ENCODE data around the gene RYR1.
A peak's percentile ranks its signal among the peaks of the same experiment; 100 is the strongest.
"Not testable (repeated sequence)": the region's sequence is repeated elsewhere in the genome, so short reads cannot be mapped to it uniquely, and the experiment has no call there.

Gene RYR1

GRCh38 chr19:38425810-38426466 lies 7.6 kb upstream of the RYR1 start, which contains the start of gene RASGRP4:
RASGRP4 (minus strand) TSS chr19:38426219; CDS start chr19:38426091, 128 bp downstream.
- H3K9me3 ChIP-seq (ENCODE audit: insufficient read depth, low read length, severe bottlenecking): no peaks in the 10 kb centered on the region
- peaks cover 7% of the 10 kb centered on the region for H3K4me1 ChIP-seq (ENCODE audit: insufficient read depth, low read length)
- peak; percentile 72 for DNase-seq
- peak; percentile 90 for ATAC-seq (ENCODE audit: insufficient read depth, low read depth)
- H3K4me3 ChIP-seq (ENCODE audit: low read depth in 1 of 2, low read length in 2 of 2): no peak within 1 kb of the TSS
- TF ChIP-seq, protein P1, sequence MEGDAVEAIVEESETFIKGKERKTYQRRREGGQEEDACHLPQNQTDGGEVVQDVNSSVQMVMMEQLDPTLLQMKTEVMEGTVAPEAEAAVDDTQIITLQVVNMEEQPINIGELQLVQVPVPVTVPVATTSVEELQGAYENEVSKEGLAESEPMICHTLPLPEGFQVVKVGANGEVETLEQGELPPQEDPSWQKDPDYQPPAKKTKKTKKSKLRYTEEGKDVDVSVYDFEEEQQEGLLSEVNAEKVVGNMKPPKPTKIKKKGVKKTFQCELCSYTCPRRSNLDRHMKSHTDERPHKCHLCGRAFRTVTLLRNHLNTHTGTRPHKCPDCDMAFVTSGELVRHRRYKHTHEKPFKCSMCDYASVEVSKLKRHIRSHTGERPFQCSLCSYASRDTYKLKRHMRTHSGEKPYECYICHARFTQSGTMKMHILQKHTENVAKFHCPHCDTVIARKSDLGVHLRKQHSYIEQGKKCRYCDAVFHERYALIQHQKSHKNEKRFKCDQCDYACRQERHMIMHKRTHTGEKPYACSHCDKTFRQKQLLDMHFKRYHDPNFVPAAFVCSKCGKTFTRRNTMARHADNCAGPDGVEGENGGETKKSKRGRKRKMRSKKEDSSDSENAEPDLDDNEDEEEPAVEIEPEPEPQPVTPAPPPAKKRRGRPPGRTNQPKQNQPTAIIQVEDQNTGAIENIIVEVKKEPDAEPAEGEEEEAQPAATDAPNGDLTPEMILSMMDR (IDR thresholded peaks at IDR 0.05; ENCODE audit: borderline replicate concordance, extremely low read depth, low read length, poor library complexity, severe bottlenecking): no peak
- TF ChIP-seq EZH2 (IDR thresholded peaks at IDR 0.05; ENCODE audit: borderline replicate concordance, low read depth, low read length, severe bottlenecking): no peak
- H3K27ac ChIP-seq (ENCODE audit: low read length): no peak within 1 kb of the TSS
- H2AFZ ChIP-seq (ENCODE audit: low read depth, low read length): no peak within 1 kb of the TSS
- no peaks in the 10 kb centered on the region for H3K27me3 ChIP-seq (ENCODE audit: insufficient read depth, low read length, poor library complexity)
- no peaks in the 10 kb centered on the region; the same call in 1 of the 2 replicates for H4K20me1 ChIP-seq (ENCODE audit: insufficient read depth, low read length)
- H3K79me2 ChIP-seq (ENCODE audit: insufficient read depth, low read length): no peaks in the 10 kb centered on the region
- H3K4me2 ChIP-seq (ENCODE audit: insufficient read depth, low read length): peak within 1 kb of the TSS; percentile 29
- no peak within 1 kb of the TSS for H3K9ac ChIP-seq (ENCODE audit: low read depth, low read length)
- no peaks in the 10 kb centered on the region for H3K36me3 ChIP-seq (ENCODE audit: insufficient read depth, low read length)

DNA sequence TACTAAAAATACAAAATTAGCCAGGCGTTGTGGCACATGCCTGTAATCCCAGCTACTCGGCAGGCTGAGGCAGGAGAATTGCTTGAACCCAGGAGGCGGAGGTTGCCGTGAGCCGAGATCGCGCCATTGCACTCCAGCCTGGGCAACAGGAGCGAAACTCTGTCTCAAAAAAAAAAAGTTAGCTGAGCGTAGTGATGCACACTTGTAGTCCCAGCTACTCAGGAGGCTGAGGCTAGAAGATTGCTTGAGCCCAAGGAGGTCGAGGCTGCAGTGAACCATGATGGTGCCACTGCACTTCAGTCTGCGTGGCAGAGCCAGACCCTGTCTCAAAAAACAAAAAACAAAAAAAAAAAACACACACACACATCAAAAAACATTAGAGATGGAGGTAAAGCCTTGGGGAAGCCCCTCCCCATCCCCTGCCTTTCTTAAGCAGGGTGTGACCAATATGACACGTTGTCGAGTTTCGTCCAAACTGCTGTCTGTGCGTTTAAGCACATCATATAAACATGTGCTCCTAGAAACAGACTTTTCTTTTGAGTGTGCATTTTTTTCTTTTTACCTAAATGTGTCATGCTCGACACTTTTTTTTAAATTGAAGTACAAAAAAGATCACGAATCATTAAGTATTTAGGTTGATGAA lies 6.3 kb upstream of the RYR1 start:
- not testable (repeated sequence) for H3K27me3 ChIP-seq (ENCODE audit: insufficient read depth, low read length, poor library complexity); H3K36me3 ChIP-seq (ENCODE audit: insufficient read depth, low read length); H3K9ac ChIP-seq (ENCODE audit: low read depth, low read length); H3K4me3 ChIP-seq (ENCODE audit: low read depth in 1 of 2, low read length in 2 of 2); H2AFZ ChIP-seq (ENCODE audit: low read depth, low read length); H3K79me2 ChIP-seq (ENCODE audit: insufficient read depth, low read length); H3K9me3 ChIP-seq (ENCODE audit: insufficient read depth, low read length, severe bottlenecking); H4K20me1 ChIP-seq (ENCODE audit: insufficient read depth, low read length); H3K4me2 ChIP-seq (ENCODE audit: insufficient read depth, low read length); H3K27ac ChIP-seq (ENCODE audit: low read length); DNase-seq; ATAC-seq (ENCODE audit: insufficient read depth, low read depth); H3K4me1 ChIP-seq (ENCODE audit: insufficient read depth, low read length)

GRCh38 chr19:38429055-38429810 lies 4.3 kb upstream of the RYR1 start:
- DNase-seq: no peak
- TF ChIP-seq, protein P1 (IDR thresholded peaks at IDR 0.05; ENCODE audit: borderline replicate concordance, extremely low read depth, low read length, poor library complexity, severe bottlenecking): no peak
- no peak for TF ChIP-seq EZH2 (IDR thresholded peaks at IDR 0.05; ENCODE audit: borderline replicate concordance, low read depth, low read length, severe bottlenecking)
- Histone ChIP-seq H3K9me3 (ENCODE audit: insufficient read depth, low read length, severe bottlenecking) (no peaks in the 10 kb centered on the region), H3K9ac (ENCODE audit: low read depth, low read length) (no peak overlapping the region), H3K4me3 (ENCODE audit: low read depth in 1 of 2, low read length in 2 of 2) (no peak overlapping the region), H3K4me1 (ENCODE audit: insufficient read depth, low read length) (peaks cover 7% of the 10 kb centered on the region), H3K79me2 (ENCODE audit: insufficient read depth, low read length) (no peaks in the 10 kb centered on the region), H3K27ac (ENCODE audit: low read length) (no peak overlapping the region), H3K36me3 (ENCODE audit: insufficient read depth, low read length) (no peaks in the 10 kb centered on the region), H3K27me3 (ENCODE audit: insufficient read depth, low read length, poor library complexity) (no peaks in the 10 kb centered on the region), H4K20me1 (ENCODE audit: insufficient read depth, low read length) (no peaks in the 10 kb centered on the region), H3K4me2 (ENCODE audit: insufficient read depth, low read length) (no peak overlapping the region), H2AFZ (ENCODE audit: low read depth, low read length) (no peak overlapping the region)
- no peak for ATAC-seq (ENCODE audit: insufficient read depth, low read depth)

- no peaks in the 10 kb centered on the region for H3K27me3 ChIP-seq (ENCODE audit: insufficient read depth, low read length, poor library complexity)
- no peak overlapping the region for H3K4me2 ChIP-seq (ENCODE audit: insufficient read depth, low read length)
- no peak for ATAC-seq (ENCODE audit: insufficient read depth, low read depth)
- no peaks in the 10 kb centered on the region for H3K9me3 ChIP-seq (ENCODE audit: insufficient read depth, low read length, severe bottlenecking)
- no peaks in the 10 kb centered on the region for H4K20me1 ChIP-seq (ENCODE audit: insufficient read depth, low read length)
- H3K79me2 ChIP-seq (ENCODE audit: insufficient read depth, low read length): no peaks in the 10 kb centered on the region
- no peak overlapping the region for H3K9ac ChIP-seq (ENCODE audit: low read depth, low read length)
- TF ChIP-seq, protein P1 (IDR thresholded peaks at IDR 0.05; ENCODE audit: borderline replicate concordance, extremely low read depth, low read length, poor library complexity, severe bottlenecking): no peak
- no peak for TF ChIP-seq EZH2 (IDR thresholded peaks at IDR 0.05; ENCODE audit: borderline replicate concordance, low read depth, low read length, severe bottlenecking)
- H3K36me3 ChIP-seq (ENCODE audit: insufficient read depth, low read length): no peaks in the 10 kb centered on the region
- no peak for DNase-seq
- H3K27ac ChIP-seq (ENCODE audit: low read length): no peak overlapping the region
- peaks cover 7% of the 10 kb centered on the region for H3K4me1 ChIP-seq (ENCODE audit: insufficient read depth, low read length)
- no peak overlapping the region for H2AFZ ChIP-seq (ENCODE audit: low read depth, low read length)
- no peak overlapping the region for H3K4me3 ChIP-seq (ENCODE audit: low read depth in 1 of 2, low read length in 2 of 2)
Measured at GRCh38 chr19:38429811-38430156, 3.7 kb upstream of the RYR1 start.

All from DND-41 (cell line).